ENCODE data around the gene ARID1A. TPM values are rescaled to one million over a fixed set of nuclear protein-coding genes. Genes with fewer than 3 reads are reported as not detected.

The ARID1A gene
- total RNA-seq, 1 experiment from 2014 or later = 60.5 TPM

DNA sequence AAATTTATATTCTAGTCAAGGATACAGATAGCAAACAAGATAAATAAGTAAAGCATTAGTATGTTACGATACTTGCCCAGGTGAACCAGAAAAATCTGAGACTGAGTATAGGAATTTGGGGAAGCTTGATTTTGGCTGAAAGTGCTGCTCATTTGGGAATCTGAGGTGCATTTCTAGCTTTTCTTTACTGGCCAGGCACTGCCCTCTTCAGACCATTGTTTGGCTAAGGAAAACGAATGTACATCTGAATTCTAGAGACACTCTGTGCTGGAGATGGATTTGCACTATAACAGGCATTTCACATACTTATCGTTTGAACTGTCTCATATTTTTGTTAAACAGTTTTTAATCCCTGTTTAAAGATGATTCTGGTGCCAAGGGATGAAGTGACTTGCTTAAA lies 23.4 kb downstream of the ARID1A start:
- intact Hi-C loops (cut with micrococcal nuclease; ENCODE audit: unreplicated experiment) = loop anchor here (1.0 kb wide), 1 partner anchor 42 kb away; no protein-coding TSS in a partner anchor
- H3K4me1 ChIP-seq (replicated peaks; ENCODE audit: insufficient read depth) = peaks cover 19% of the 10 kb centered on the region; the same call in 1 of the 2 replicates
- DNase-seq = no peak

DNA sequence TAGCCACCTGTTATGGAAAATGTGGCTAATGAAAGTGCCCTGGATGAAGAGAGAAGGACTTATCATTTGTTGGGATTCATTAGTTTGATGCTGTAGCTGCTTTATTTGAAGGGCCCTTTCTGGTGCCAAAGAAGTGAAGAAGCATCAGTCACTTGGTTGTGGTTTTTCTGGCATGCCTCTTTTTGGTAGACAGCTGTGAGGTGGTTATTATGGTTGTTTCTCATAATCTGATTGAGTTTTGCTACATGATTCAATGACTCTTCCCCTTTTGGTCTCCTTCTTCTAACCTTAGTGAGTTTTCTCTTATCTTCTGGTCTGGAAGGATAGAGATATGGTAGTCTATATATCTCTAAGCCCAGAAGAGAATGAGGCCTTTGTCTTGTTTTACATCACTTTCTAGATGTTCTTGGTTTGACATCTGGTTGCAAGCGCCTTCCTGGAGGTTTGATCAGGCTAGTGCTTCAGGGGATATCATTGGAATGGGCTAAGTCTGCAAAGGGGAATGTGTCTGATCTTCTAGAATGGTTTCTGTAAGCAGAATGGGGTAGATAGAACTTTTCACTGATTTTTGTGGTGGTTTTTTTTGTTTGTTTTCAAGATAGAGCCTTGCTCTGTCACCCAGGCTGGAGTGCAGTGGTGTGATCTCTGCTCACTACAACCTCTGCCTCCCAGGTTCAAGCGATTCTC lies 26.0 kb downstream of the ARID1A start:
- H3K4me1 ChIP-seq (replicated peaks; ENCODE audit: insufficient read depth) = peaks cover 45% of the 10 kb centered on the region
- no peaks in the 10 kb centered on the region for H3K27me3 ChIP-seq (ENCODE audit: insufficient read depth, low read depth)
- no peaks in the 10 kb centered on the region for H3K9me2 ChIP-seq (ENCODE audit: insufficient read depth)
- POLR2A ChIA-PET (ENCODE audit: unreplicated experiment) = no interaction called here
- no peak overlapping the region for H3K4me2 ChIP-seq
- no peak for TF ChIP-seq EZH2 (IDR thresholded peaks at IDR 0.05; ENCODE audit: low read depth)
- TF ChIP-seq, protein P1, sequence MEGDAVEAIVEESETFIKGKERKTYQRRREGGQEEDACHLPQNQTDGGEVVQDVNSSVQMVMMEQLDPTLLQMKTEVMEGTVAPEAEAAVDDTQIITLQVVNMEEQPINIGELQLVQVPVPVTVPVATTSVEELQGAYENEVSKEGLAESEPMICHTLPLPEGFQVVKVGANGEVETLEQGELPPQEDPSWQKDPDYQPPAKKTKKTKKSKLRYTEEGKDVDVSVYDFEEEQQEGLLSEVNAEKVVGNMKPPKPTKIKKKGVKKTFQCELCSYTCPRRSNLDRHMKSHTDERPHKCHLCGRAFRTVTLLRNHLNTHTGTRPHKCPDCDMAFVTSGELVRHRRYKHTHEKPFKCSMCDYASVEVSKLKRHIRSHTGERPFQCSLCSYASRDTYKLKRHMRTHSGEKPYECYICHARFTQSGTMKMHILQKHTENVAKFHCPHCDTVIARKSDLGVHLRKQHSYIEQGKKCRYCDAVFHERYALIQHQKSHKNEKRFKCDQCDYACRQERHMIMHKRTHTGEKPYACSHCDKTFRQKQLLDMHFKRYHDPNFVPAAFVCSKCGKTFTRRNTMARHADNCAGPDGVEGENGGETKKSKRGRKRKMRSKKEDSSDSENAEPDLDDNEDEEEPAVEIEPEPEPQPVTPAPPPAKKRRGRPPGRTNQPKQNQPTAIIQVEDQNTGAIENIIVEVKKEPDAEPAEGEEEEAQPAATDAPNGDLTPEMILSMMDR (conservative IDR thresholded peaks at IDR 0.05) = no peak
- H3F3A ChIP-seq (ENCODE audit: insufficient read depth, low read depth) = peaks cover 20% of the 10 kb centered on the region; the same call in 1 of the 2 replicates
- peaks cover 100% of the 10 kb centered on the region for H3K79me2 ChIP-seq (ENCODE audit: low read depth)
- no peaks in the 10 kb centered on the region for H3K9me3 ChIP-seq (ENCODE audit: insufficient read depth, low read depth)
- BruUV-seq (replicated peaks) = no TSS peak
- H3K27ac ChIP-seq = no peak overlapping the region
- no peak overlapping the region for H2AFZ ChIP-seq
- CTCF ChIA-PET = interaction anchor here (0.6 kb wide), 1 partner anchor 485 kb away, joined by 3 read pairs; no protein-coding TSS in a partner anchor
- no peaks in the 10 kb centered on the region; the same call in 1 of the 2 replicates for H4K20me1 ChIP-seq (ENCODE audit: insufficient read depth)
- intact Hi-C loops (cut with micrococcal nuclease; ENCODE audit: unreplicated experiment) = no loop called here
- H3K36me3 ChIP-seq (ENCODE audit: low read depth) = no peaks in the 10 kb centered on the region
- no peak for DNase-seq
- no peak overlapping the region for H3K4me3 ChIP-seq

More for the DNA sequence above, 23.4 kb downstream of the ARID1A start:
- Histone ChIP-seq H3K36me3 (ENCODE audit: low read depth) (no peaks in the 10 kb centered on the region), H3K9me3 (ENCODE audit: insufficient read depth, low read depth) (no peaks in the 10 kb centered on the region), H3K27ac (peak overlapping the region; percentile 16; the same call in 1 of the 2 replicates), H3F3A (ENCODE audit: insufficient read depth, low read depth) (peaks cover 8% of the 10 kb centered on the region; the same call in 1 of the 2 replicates), H3K27me3 (ENCODE audit: insufficient read depth, low read depth) (no peaks in the 10 kb centered on the region), H3K4me3 (no peak overlapping the region), H3K4me2 (peak overlapping the region; percentile 10; the same call in 1 of the 2 replicates), H3K79me2 (ENCODE audit: low read depth) (peaks cover 100% of the 10 kb centered on the region), H3K9me2 (ENCODE audit: insufficient read depth) (no peaks in the 10 kb centered on the region), H4K20me1 (ENCODE audit: insufficient read depth) (peaks cover 6% of the 10 kb centered on the region), H2AFZ (no peak overlapping the region)
- TF ChIP-seq, protein P1 (conservative IDR thresholded peaks at IDR 0.05) = no peak
- TF ChIP-seq EZH2 (IDR thresholded peaks at IDR 0.05; ENCODE audit: low read depth) = no peak
- POLR2A ChIA-PET (ENCODE audit: unreplicated experiment) = no interaction called here
- BruUV-seq (replicated peaks) = no TSS peak
- CTCF ChIA-PET = interaction anchor here (0.7 kb wide), 1 partner anchor 38 kb away, joined by 3 read pairs; no protein-coding TSS in a partner anchor

DNA sequence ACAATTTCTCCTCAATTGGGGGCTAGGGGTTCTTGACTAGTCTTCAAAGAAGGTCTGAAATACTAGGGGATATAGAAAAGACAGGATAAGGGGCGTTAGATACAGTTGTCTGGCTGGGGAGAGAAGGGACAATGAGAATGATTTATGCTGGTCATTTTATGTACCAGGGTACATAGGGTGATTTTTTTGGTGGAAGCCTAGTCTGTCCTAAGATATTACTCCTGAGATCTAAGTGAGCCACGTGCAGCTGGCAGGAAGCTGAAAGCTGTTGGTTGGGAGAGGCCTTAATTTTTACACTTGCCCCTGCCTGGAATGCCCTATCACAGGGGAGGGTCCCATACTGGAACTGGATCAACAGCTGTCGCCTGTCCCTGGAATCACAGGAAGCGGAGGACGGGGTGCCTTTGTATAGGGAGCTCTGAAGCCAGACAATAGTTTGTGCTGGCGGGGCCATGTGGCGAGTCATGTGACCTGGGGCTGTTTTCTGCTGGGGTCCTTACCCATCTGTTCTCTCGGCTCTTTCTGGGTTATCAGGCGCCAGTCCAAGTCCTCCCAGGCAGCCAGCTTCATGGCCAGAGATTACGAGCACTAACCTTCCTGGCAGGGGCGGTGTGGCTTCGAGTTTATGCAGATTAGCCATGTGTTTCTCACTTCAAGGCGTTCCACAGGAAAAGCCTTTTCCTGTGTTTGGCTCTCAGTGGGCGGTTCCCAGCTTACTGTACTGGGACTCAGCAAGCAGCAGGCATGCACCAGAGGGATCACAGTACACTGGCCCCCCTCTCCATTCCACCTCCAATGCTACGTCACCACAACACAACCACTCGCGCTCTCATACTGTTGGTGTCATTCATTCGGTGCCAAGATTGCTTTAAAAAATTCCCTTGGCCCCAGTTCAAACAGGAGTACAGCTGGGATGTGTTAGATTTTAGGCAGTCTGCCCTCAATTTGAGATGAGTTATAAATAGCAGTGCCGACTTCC lies 27.5 kb downstream of the ARID1A start:
- H4K20me1 ChIP-seq (ENCODE audit: insufficient read depth) = no peaks in the 10 kb centered on the region; the same call in 1 of the 2 replicates
- no peak overlapping the region for H3K4me3 ChIP-seq
- H3K79me2 ChIP-seq (ENCODE audit: low read depth) = peaks cover 99% of the 10 kb centered on the region
- no peaks in the 10 kb centered on the region for H3K36me3 ChIP-seq (ENCODE audit: low read depth)
- H3K4me2 ChIP-seq = no peak overlapping the region
- peaks cover 32% of the 10 kb centered on the region; the same call in 1 of the 2 replicates for H3F3A ChIP-seq (ENCODE audit: insufficient read depth, low read depth)
- CTCF ChIA-PET = interaction anchor here (0.6 to 1.2 kb wide), 3 partner anchors 15 to 65 kb away, joined by 3 to 5 read pairs (median 4); no protein-coding TSS in a partner anchor
- H3K9me2 ChIP-seq (ENCODE audit: insufficient read depth) = no peaks in the 10 kb centered on the region
- no peak overlapping the region for H3K27ac ChIP-seq
- BruUV-seq (replicated peaks) = no TSS peak
- no peak overlapping the region for H2AFZ ChIP-seq
- no peaks in the 10 kb centered on the region for H3K9me3 ChIP-seq (ENCODE audit: insufficient read depth, low read depth)
- peak in 1 of 2 experiments; percentile 51 for DNase-seq
- intact Hi-C loops (cut with micrococcal nuclease; ENCODE audit: unreplicated experiment) = no loop called here
- H3K4me1 ChIP-seq (replicated peaks; ENCODE audit: insufficient read depth) = peaks cover 60% of the 10 kb centered on the region
- POLR2A ChIA-PET (ENCODE audit: unreplicated experiment) = interaction anchor here (0.7 to 0.9 kb wide), 2 partner anchors 21 to 66 kb away, joined by 3 to 4 read pairs; no protein-coding TSS in a partner anchor
- H3K27me3 ChIP-seq (ENCODE audit: insufficient read depth, low read depth) = no peaks in the 10 kb centered on the region
- no peak for TF ChIP-seq EZH2 (IDR thresholded peaks at IDR 0.05; ENCODE audit: low read depth)
- TF ChIP-seq, protein P1 (conservative IDR thresholded peaks at IDR 0.05) = no peak

Measured in PC-9 (cell line).